ENCODE results near the gene SLC3A2. TPM values are rescaled to one million over a fixed set of nuclear protein-coding genes. Genes with fewer than 3 reads are reported as not detected.

Gene SLC3A2
- total and polyA plus RNA-seq, 2 of the 13 experiments (the other 11 are each of a cell fraction or from before 2014, with no cell fraction given) = 213 to 226 TPM

GRCh38 chr11:62905927-62906531 lies 25.3 kb downstream of the SLC3A2 start (continued):
- TF ChIP-seq ZNF276 (CRISPR knock-in tag; IDR thresholded peaks at IDR 0.05; ENCODE audit: low read depth) (no peak), SP5 (CRISPR knock-in tag; IDR thresholded peaks at IDR 0.05; ENCODE audit: borderline replicate concordance, low read depth) (no peak), MXD1 (CRISPR knock-in tag; IDR thresholded peaks at IDR 0.05) (no peak), STAG1 (CRISPR knock-in tag; IDR thresholded peaks at IDR 0.05) (peak; percentile 97), ZNF772 (CRISPR knock-in tag; IDR thresholded peaks at IDR 0.05) (no peak), CBFB (CRISPR knock-in tag; IDR thresholded peaks at IDR 0.05) (no peak), TFE3 (CRISPR knock-in tag; IDR thresholded peaks at IDR 0.05) (no peak), ZNF550 (CRISPR knock-in tag; IDR thresholded peaks at IDR 0.05; ENCODE audit: borderline replicate concordance) (no peak), MED8 (CRISPR knock-in tag; IDR thresholded peaks at IDR 0.05; ENCODE audit: insufficient replicate concordance) (no peak), PATZ1 (CRISPR knock-in tag; IDR thresholded peaks at IDR 0.05) (no peak), GLMP (CRISPR knock-in tag; IDR thresholded peaks at IDR 0.05; ENCODE audit: borderline replicate concordance) (no peak), ARID2 (CRISPR knock-in tag; IDR thresholded peaks at IDR 0.05; ENCODE audit: borderline replicate concordance) (no peak), CHD4 (IDR thresholded peaks at IDR 0.05; ENCODE audit: borderline replicate concordance, low read length) (no peak), HNF4A (CRISPR knock-in tag; IDR thresholded peaks at IDR 0.05) (no peak), SMC3 (IDR thresholded peaks at IDR 0.05; ENCODE audit: low read length) (peak; percentile 89), ZNF460 (CRISPR knock-in tag; IDR thresholded peaks at IDR 0.05; ENCODE audit: borderline replicate concordance) (no peak), ZNF841 (CRISPR knock-in tag; IDR thresholded peaks at IDR 0.05; ENCODE audit: borderline replicate concordance) (no peak)
